ENCODE data around the gene CLTB. TPM values are rescaled to one million over a fixed set of nuclear protein-coding genes. Genes with fewer than 3 reads are reported as not detected.

CLTB gene
- total RNA-seq, 1 donor: 63.0 TPM

DNA sequence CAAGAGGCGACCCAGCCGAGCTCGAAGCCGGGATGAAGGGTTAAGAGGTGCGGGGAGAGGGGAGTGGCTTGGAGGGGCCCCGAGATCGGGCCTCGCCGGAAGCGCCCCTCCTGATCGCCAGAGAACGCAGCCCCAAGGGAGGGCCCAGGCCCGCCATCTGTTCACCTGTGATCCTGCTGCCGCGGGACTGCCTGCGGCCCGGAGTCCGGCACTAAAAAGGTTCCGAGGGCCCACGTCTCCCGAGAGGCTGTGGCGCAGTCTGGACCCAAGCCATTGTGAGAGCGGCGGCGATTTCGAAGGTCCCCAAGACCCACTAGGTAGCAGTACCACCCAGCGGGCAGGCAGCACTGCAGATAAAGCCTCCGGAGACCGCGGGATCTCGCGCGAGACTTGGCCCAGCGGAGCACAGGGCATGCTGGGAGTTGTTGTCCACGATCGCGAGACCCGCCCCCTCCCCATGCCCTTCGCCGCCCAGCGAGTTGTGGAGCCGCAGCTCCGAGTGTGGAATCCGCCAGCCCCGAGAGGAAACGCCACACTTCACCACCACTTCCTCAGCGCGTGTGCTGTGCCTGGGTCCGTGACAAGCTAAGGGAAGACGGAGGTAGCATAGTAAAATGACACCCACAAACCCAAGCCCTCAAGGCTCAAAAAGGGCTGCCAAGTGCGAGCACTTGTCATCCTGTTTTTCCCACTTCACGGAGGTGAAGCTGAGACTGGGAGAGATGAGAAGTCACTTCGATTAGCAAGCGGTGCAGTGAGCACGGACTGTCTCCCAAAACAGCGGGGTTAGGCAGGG lies 54.7 kb downstream of the CLTB start, which contains the start of gene KIAA1191:
KIAA1191 (minus strand) TSS at position 328 of the 796 bp plus-strand sequence. CDS start 2,256 bp downstream, outside the sequence.
- TF ChIP-seq, protein P1, sequence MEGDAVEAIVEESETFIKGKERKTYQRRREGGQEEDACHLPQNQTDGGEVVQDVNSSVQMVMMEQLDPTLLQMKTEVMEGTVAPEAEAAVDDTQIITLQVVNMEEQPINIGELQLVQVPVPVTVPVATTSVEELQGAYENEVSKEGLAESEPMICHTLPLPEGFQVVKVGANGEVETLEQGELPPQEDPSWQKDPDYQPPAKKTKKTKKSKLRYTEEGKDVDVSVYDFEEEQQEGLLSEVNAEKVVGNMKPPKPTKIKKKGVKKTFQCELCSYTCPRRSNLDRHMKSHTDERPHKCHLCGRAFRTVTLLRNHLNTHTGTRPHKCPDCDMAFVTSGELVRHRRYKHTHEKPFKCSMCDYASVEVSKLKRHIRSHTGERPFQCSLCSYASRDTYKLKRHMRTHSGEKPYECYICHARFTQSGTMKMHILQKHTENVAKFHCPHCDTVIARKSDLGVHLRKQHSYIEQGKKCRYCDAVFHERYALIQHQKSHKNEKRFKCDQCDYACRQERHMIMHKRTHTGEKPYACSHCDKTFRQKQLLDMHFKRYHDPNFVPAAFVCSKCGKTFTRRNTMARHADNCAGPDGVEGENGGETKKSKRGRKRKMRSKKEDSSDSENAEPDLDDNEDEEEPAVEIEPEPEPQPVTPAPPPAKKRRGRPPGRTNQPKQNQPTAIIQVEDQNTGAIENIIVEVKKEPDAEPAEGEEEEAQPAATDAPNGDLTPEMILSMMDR (IDR thresholded peaks at IDR 0.05; ENCODE audit: extremely low read depth, low read depth, low read length): no peak
- no peaks in the 10 kb centered on the region for H3K9me3 ChIP-seq (ENCODE audit: low read depth, low read length)
- H3K4me3 ChIP-seq (ENCODE audit: insufficient read depth, low read length): peak within 1 kb of the TSS; percentile 99
- H3K4me2 ChIP-seq (ENCODE audit: insufficient read depth, low read length): peak within 1 kb of the TSS; percentile 93
- peak within 1 kb of the TSS; percentile 77 for H3K27ac ChIP-seq (ENCODE audit: low read depth, low read length)
- peaks cover 46% of the 10 kb centered on the region for H3K79me2 ChIP-seq (ENCODE audit: insufficient read depth, low read length)
- no peaks in the 10 kb centered on the region for H3K27me3 ChIP-seq (ENCODE audit: insufficient read depth, low read length)
- H4K20me1 ChIP-seq (ENCODE audit: insufficient read depth, low read length): peaks cover 14% of the 10 kb centered on the region
- peaks cover 15% of the 10 kb centered on the region for H3K4me1 ChIP-seq (ENCODE audit: insufficient read depth, low read length)
- H2AFZ ChIP-seq (ENCODE audit: low read length): peak within 1 kb of the TSS; percentile 99
- peak; percentile 99 for DNase-seq (ENCODE audit: insufficient read length, low spot score, missing footprints)
- peaks cover 12% of the 10 kb centered on the region for H3K36me3 ChIP-seq (ENCODE audit: insufficient read depth, low read length)

DNA sequence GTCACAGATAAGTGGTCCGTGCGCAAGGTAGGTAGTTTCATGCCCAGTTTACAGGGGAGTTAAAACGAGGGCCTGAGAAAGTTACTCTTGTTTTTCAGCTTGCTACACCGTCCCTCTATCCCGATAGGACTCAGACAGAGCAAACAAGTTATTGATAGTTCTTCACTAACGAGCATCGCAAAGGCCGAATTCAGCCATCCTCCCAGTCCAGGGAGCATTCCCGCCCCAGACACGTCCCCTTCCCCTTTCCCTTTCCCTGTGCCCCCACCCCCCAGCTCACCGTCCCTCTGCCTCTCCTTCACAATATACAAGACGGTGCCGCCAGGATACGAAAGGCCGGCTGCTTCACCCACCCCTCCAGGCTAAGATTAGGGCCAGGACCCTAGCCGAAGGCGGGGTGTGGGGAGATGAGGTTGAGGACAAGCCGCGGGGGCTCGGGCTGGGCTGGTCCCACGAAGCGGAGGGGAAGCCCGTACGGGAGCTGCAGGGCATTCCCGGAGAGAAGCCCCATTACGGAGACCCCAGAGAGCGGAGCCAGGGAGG lies 55.4 kb downstream of the CLTB start:
- Histone ChIP-seq H3K4me2 (ENCODE audit: insufficient read depth, low read length) (peak overlapping the region; percentile 93), H3K27me3 (ENCODE audit: insufficient read depth, low read length) (no peaks in the 10 kb centered on the region), H3K9me3 (ENCODE audit: low read depth, low read length) (no peaks in the 10 kb centered on the region), H4K20me1 (ENCODE audit: insufficient read depth, low read length) (peaks cover 20% of the 10 kb centered on the region), H2AFZ (ENCODE audit: low read length) (peak overlapping the region; percentile 97), H3K36me3 (ENCODE audit: insufficient read depth, low read length) (peaks cover 14% of the 10 kb centered on the region), H3K27ac (ENCODE audit: low read depth, low read length) (peak overlapping the region; percentile 77), H3K79me2 (ENCODE audit: insufficient read depth, low read length) (peaks cover 47% of the 10 kb centered on the region), H3K4me1 (ENCODE audit: insufficient read depth, low read length) (peaks cover 9% of the 10 kb centered on the region), H3K4me3 (ENCODE audit: insufficient read depth, low read length) (peak overlapping the region; percentile 99)
- TF ChIP-seq, protein P1 (IDR thresholded peaks at IDR 0.05; ENCODE audit: extremely low read depth, low read depth, low read length): no peak
- no peak for DNase-seq (ENCODE audit: insufficient read length, low spot score, missing footprints)

DNA sequence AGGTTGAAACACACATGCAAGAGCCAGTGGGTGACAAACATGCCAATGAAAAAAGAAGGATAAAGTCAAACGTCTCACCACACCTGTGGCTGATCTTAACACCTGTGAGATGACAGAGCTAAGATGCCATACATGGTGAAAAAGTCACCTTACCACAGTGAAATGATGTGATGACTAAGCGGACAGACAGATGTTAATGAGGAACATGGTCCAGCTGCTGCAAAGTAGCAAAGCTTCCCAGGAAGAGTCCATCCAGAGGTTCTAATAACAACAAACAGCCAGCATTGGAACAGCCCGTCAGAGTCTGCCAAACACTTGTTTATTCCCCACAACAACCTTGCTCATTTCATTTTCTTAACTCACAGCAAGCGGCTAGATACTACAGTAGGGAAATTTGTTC lies 56.7 kb downstream of the CLTB start:
- Histone ChIP-seq H3K9me3 (ENCODE audit: low read depth, low read length) (no peaks in the 10 kb centered on the region), H3K4me2 (ENCODE audit: insufficient read depth, low read length) (no peak overlapping the region), H2AFZ (ENCODE audit: low read length) (no peak overlapping the region), H3K4me3 (ENCODE audit: insufficient read depth, low read length) (no peak overlapping the region), H3K27me3 (ENCODE audit: insufficient read depth, low read length) (no peaks in the 10 kb centered on the region), H3K27ac (ENCODE audit: low read depth, low read length) (no peak overlapping the region), H3K79me2 (ENCODE audit: insufficient read depth, low read length) (peaks cover 60% of the 10 kb centered on the region), H3K4me1 (ENCODE audit: insufficient read depth, low read length) (peaks cover 6% of the 10 kb centered on the region), H4K20me1 (ENCODE audit: insufficient read depth, low read length) (peaks cover 30% of the 10 kb centered on the region), H3K36me3 (ENCODE audit: insufficient read depth, low read length) (peaks cover 26% of the 10 kb centered on the region)
- no peak for DNase-seq (ENCODE audit: insufficient read length, low spot score, missing footprints)
- TF ChIP-seq, protein P1 (IDR thresholded peaks at IDR 0.05; ENCODE audit: extremely low read depth, low read depth, low read length): no peak

DNA sequence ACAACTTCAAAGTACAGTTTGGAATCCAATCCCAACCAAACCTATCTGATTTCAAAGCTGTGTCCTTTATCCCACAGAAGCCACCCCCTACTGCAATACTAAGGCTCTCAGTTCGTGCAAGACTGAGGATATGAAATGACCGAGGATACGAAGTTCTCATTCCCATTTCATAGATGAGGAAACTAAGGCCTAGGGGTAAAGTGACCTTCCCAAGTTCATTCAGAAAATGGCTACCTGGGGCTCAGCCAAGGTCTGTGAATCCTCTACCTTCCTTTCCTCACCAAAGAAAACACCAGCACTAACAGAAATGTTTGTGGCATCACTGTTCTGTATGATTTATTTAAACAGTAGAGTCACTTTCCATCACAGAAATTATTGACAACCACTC lies 60.2 kb downstream of the CLTB start:
- H3K27me3 ChIP-seq (ENCODE audit: insufficient read depth, low read length): no peaks in the 10 kb centered on the region
- peaks cover 84% of the 10 kb centered on the region for H3K79me2 ChIP-seq (ENCODE audit: insufficient read depth, low read length)
- TF ChIP-seq, protein P1 (IDR thresholded peaks at IDR 0.05; ENCODE audit: extremely low read depth, low read depth, low read length): no peak
- H3K27ac ChIP-seq (ENCODE audit: low read depth, low read length): no peak overlapping the region
- H3K4me1 ChIP-seq (ENCODE audit: insufficient read depth, low read length): no peaks in the 10 kb centered on the region
- H2AFZ ChIP-seq (ENCODE audit: low read length): no peak overlapping the region
- H3K9me3 ChIP-seq (ENCODE audit: low read depth, low read length): no peaks in the 10 kb centered on the region
- DNase-seq (ENCODE audit: insufficient read length, low spot score, missing footprints): no peak
- peaks cover 54% of the 10 kb centered on the region for H3K36me3 ChIP-seq (ENCODE audit: insufficient read depth, low read length)
- no peak overlapping the region for H3K4me3 ChIP-seq (ENCODE audit: insufficient read depth, low read length)
- no peak overlapping the region for H3K4me2 ChIP-seq (ENCODE audit: insufficient read depth, low read length)
- peaks cover 51% of the 10 kb centered on the region for H4K20me1 ChIP-seq (ENCODE audit: insufficient read depth, low read length)
